Cardiac fibroblast (primary cell): ENCODE data around the gene CTIF.
"Not testable (repeated sequence)": the region's sequence is repeated elsewhere in the genome, so short reads cannot be mapped to it uniquely, and the experiment has no call there.

Source experiments
- DNase-seq, 2 donors: peaks; one replicate each; pipeline versions ENCODE4 v3.0.0 to v3.0.0-alpha.2; 2010; ENCODE audit warnings: low read depth in 2 of 2
- H3K4me3 ChIP-seq, 2 donors: replicated peaks in 1 of 2; 1 replicate in 1 of 2; 2 replicates in 1 of 2; pipeline ENCODE4 v1.5.1; 2011; ENCODE audit warnings: low read depth in 2 of 2, low read length in 2 of 2, mild to moderate bottlenecking in 2 of 2, moderate library complexity in 1 of 2
- TF ChIP-seq, protein P1 (sequence below): IDR thresholded peaks from one replicate; pipeline ENCODE4 v1.5.1; 2011; ENCODE audit warnings: low read depth, mild to moderate bottlenecking, low read length, inconsistent platforms

CTIF gene

GRCh38 chr18:48866028-48866733 lies 327.4 kb downstream of the CTIF start:
- no peak overlapping the region for H3K4me3 ChIP-seq
- DNase-seq = peak; percentile 46 to 80
- TF ChIP-seq, protein P1, sequence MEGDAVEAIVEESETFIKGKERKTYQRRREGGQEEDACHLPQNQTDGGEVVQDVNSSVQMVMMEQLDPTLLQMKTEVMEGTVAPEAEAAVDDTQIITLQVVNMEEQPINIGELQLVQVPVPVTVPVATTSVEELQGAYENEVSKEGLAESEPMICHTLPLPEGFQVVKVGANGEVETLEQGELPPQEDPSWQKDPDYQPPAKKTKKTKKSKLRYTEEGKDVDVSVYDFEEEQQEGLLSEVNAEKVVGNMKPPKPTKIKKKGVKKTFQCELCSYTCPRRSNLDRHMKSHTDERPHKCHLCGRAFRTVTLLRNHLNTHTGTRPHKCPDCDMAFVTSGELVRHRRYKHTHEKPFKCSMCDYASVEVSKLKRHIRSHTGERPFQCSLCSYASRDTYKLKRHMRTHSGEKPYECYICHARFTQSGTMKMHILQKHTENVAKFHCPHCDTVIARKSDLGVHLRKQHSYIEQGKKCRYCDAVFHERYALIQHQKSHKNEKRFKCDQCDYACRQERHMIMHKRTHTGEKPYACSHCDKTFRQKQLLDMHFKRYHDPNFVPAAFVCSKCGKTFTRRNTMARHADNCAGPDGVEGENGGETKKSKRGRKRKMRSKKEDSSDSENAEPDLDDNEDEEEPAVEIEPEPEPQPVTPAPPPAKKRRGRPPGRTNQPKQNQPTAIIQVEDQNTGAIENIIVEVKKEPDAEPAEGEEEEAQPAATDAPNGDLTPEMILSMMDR = no peak

DNA sequence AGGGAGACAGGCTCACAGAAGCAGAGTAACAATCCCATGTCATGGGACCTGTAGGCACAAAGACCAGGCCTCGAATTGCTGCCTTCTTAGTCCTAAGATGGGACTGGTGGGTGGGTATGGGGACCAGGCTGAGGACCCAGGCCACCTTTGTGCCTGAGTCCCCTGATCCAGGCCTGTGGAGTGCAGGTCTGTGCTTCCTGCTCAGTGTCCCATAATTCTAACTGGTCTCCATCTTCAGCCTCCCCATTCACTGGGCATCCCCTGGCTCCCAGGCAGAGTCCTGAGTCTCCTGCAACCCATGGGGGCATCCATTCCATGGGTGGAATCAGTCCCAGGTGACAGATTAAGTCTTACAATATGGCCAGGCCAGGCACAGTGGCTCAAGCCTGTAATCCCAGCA lies 328.0 kb downstream of the CTIF start:
- no peak for DNase-seq
- TF ChIP-seq, protein P1 = no peak
- H3K4me3 ChIP-seq = no peak overlapping the region

DNA sequence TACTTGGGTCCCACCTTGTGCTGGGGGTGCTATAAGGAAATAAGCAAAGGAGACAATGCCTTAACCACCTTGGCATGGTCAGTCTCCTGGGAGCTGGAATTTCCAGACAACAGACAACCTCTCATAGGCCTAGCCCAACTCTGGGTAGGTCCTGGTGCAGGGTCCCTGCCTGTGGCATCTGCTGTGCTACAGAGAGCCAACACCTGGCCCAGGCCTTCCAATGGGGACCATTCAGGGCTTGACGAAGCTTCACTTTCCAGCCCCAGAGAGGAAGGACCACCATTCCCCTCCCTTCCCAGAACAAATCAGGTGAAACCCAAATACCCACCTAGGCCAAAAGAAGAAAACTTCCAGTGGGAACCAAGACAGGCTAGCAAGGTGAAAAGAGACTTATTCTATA lies 329.1 kb downstream of the CTIF start:
- no peak for DNase-seq
- TF ChIP-seq, protein P1 = no peak
- H3K4me3 ChIP-seq = no peak overlapping the region

- no peak for DNase-seq
- H3K4me3 ChIP-seq = no peak overlapping the region
- TF ChIP-seq, protein P1 = no peak
Measured at GRCh38 chr18:48868468-48869466, 329.9 kb downstream of the CTIF start.

DNA sequence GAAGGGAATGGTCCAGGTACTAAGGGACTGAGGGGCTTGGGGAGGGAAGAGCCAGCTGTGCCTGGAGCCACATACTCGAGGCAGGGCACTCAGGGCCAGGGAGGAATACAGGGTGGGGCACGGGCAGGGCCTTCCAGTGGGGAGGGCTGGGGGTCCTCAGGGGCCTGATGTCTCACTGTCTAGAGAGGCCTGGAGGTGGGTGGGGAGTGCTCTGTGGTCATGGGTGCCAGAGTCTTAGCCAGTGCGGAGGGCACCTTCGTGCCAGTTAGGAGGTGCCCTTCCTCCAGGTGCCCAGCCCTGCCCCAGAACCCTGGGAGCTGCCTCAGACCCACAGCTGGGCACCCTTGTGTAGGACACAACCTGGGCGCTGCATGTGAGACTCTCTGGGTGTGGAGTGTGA lies 330.8 kb downstream of the CTIF start:
- no peak for DNase-seq
- TF ChIP-seq, protein P1 = no peak

GRCh38 chr18:48870926-48871325 lies 332.1 kb downstream of the CTIF start:
- not testable (repeated sequence) for H3K4me3 ChIP-seq, DNase-seq

More for the DNA sequence above, 330.8 kb downstream of the CTIF start:
- no peak overlapping the region for H3K4me3 ChIP-seq
